GM13976 (cell line): ENCODE measurements around the gene CERKL.

Experiments used
- DNase-seq: peaks from one replicate; pipeline ENCODE4 v3.0.0; 2012; ENCODE audit warnings: low spot score
- in situ Hi-C: fragments of 300-500 bp; cut with MboI; formaldehyde crosslinking; loops from one replicate; pipeline ENCODE4 v1.12.0; 2022; ENCODE audit warnings: low sequenced_read_pairs, mixed read lengths, inconsistent platforms; ENCODE audit not compliant: unreplicated experiment
- TF ChIP-seq, protein P1 (sequence below): IDR thresholded peaks from 2 replicates; pipeline ENCODE4 v1.5.1; 2012; ENCODE audit warnings: borderline replicate concordance, mild to moderate bottlenecking; ENCODE audit not compliant: insufficient read depth; ENCODE audit errors: extremely low read depth, missing control alignments, control extremely low read depth

The CERKL gene

DNA sequence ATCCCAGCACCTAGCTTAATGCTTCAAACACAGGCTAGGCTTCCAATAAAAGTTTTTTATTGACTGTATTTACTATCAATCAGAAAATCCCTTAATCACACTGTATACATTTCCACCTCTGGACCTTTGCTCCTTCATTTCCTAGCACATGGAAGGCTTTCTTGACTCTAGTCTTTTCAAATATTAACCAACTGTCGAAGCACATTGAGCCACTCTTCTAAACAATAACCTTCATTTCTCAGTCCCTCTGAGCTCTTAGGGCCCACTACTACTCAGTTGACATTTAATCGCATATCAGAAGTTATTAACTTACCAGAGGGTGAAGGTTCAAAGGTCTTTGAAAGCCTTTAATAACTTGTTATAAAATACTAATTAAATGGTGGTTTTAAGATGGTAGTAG lies 37.4 kb downstream of the CERKL start:
- TF ChIP-seq, protein P1, sequence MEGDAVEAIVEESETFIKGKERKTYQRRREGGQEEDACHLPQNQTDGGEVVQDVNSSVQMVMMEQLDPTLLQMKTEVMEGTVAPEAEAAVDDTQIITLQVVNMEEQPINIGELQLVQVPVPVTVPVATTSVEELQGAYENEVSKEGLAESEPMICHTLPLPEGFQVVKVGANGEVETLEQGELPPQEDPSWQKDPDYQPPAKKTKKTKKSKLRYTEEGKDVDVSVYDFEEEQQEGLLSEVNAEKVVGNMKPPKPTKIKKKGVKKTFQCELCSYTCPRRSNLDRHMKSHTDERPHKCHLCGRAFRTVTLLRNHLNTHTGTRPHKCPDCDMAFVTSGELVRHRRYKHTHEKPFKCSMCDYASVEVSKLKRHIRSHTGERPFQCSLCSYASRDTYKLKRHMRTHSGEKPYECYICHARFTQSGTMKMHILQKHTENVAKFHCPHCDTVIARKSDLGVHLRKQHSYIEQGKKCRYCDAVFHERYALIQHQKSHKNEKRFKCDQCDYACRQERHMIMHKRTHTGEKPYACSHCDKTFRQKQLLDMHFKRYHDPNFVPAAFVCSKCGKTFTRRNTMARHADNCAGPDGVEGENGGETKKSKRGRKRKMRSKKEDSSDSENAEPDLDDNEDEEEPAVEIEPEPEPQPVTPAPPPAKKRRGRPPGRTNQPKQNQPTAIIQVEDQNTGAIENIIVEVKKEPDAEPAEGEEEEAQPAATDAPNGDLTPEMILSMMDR, result no peak
- no peak for DNase-seq
- in situ Hi-C loops, result no loop called here

DNA sequence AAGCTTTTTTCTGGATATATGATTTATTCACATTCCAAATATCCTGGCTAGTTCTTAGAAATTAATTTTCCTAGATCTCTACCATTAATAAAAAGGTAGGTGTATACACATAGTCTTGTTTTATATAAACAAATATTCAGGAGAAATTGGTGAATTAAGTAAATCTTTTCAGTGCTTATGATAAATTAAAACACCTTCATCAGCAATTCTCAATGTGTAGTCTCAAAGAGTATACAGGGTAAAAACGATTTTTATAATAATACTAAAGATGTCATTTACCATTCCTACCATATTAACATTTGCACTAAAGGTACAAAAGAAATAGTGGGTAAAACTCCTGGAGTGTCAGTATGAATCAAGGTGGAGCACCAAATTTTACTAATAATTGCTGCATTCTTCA lies 40.2 kb downstream of the CERKL start:
- in situ Hi-C loops, result no loop called here
- TF ChIP-seq, protein P1, result no peak
- no peak for DNase-seq

DNA sequence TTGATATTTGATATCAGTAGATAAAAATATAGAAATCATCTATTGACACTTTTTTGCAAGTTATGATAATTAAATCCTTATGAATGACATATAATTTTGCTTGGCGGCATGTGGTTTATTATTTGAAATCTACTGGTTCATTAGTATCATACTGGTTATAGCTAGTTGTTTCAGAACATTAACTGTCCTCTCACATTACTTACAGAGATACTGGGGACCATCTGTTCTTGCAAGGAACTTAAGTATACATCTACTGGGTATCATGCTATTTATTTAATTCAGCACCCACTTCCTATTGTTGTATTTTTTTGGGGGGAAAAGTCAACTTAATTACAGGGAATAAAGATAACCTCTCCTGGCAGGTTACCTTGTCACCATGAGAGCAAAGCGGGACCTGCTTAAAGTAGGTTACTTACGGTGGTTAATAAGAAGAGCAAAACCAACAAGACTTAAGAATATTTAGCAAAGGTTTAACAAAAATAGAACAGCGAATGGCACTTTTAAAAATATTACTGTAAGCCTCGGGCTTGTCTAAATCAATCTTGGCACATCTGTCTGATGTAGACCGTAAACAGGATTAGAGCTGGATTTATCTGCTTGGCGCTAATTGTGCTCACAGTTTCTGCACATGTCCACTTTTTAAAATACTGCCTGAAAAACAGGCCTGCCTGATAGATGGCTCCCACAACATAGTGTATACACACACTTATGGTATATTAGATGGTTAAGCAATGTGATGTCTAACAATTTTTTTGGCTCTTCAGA lies 41.8 kb downstream of the CERKL start:
- in situ Hi-C loops, result no loop called here
- TF ChIP-seq, protein P1, result no peak
- no peak for DNase-seq

DNA sequence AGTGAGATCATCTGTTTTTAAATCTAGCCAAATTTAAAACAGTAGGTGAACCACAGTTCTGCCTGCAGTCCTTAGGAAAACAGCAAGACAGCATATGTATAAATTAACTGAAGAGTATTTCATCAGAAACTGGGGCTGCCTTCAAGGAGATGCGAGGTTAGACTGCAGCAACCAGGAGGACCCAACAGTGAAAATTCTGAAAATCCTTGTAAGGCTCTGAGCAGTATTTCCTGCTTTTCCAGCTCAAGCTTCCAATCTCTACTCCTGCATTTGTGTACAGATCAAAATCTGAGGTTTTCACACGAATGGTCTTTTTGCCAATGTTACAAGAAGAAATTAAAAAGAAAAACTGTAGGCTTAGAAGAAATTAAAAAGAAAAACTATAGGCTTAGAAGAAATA lies 43.7 kb downstream of the CERKL start:
- in situ Hi-C loops, result no loop called here
- TF ChIP-seq, protein P1, result no peak
- no peak for DNase-seq

DNA sequence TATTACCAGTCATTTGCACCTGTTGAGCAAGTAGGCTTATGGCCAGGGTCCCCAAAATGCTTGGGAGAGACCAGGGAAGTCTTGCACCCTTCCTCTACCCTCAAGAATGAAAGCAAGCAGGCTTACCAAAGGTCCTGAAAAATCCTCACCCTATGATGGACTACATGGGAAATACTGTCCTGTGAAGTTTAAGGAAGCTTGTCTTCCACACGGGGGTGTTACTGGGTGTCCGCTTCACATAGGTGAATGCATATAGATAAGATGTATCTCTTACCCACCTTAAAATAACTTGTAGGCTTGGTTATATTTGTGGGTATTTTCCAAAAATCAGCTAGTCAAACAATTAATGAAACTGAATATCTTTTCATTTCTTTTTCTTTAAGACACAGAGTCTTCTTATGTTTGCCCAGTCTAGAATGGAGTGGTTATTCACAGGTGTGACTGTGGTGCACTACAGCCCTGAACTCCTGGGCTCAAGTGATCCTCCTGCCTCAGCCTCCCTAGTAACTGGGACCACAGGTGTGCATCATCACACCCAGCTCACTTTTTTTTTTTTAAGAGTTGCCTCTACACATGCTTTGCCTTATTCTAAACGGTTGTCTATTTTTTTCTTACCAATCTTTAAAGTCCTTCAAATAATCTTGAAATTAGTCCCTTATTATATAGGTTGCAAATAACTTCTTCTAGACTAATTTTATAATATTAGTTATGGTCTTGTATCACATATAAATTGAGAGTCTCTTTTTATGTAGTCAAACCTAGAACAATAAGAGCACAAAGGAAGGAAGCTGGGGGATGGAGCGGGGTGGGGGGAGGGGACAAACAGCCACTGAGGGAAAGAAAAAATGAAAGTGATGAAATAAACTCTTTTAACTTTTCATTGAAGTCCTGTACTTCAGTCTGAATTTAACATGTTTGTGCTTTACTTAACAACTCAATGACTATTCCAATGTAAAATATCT lies 49.0 kb downstream of the CERKL start:
- TF ChIP-seq, protein P1, result no peak

DNA sequence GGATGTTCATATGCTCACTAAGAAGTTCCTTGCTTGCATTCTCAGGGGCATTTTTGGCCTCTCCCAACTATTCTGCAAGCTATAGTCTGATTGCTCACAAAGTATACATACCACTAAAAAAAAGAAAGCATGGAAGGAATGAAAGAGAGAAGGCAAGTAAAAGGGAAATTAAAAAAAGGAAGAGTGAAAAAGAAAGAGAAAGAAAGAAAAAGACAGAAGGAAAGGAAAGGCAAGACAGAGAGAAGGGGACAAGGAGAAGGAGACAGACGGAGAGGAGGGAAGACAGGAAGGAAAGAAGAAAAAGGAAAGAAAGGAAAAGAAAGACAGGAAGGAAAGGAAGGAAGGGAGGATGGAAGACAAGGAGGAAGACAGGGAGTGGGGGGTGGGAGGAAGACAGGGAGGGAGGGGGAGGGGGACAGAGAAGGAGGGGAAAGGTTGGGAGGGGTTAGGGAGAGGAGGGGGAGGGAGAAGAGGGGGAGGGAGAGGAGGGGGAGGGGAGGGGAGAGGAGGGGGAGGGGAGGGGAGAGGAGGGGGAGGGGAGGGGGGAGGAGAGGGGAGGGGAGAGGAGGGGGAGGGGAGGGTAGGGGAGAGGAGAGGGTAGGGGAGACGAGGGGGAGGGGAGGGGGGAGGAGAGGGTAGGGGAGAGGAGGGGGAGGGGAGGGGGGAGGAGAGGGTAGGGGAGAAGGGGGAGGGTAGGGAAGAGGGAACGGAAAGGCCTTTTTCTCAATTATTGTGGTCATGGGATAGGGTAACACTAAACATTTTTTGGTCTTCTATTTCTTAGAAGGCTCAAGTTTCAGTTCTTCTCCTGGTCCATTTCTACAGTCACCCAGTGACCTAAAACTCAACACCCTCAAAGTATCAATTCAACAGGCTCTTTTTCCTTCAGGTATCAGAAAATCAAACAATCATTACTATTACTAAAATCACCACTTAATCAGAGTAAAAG lies 50.7 kb downstream of the CERKL start:
- TF ChIP-seq, protein P1, result no peak
- no peak for DNase-seq
- in situ Hi-C loops, result no loop called here

More for the DNA sequence above, 49.0 kb downstream of the CERKL start:
- no peak for DNase-seq
- in situ Hi-C loops, result no loop called here
